ENCODE results near the gene GALNT7.
A peak's percentile ranks its signal among the peaks of the same experiment; 100 is the strongest.
"Not testable (repeated sequence)": the region's sequence is repeated elsewhere in the genome, so short reads cannot be mapped to it uniquely, and the experiment has no call there.

Gene GALNT7

GRCh38 chr4:173168396-173169177, at the start of gene GALNT7:
Gene GALNT7 (plus strand): TSS chr4:173168811. CDS start chr4:173168836, 25 bp downstream.
- peak; percentile 59 for DNase-seq (ENCODE audit: low spot score)

- not testable (repeated sequence) for DNase-seq (ENCODE audit: low spot score)
These were observed 49.8 kb upstream of the GALNT7 start for GRCh38 chr4:173118819-173119218.

- DNase-seq (ENCODE audit: low spot score): no peak
These were observed 48.8 kb upstream of the GALNT7 start for GRCh38 chr4:173119818-173120217.

GRCh38 chr4:173121076-173121561, 47.5 kb upstream of the GALNT7 start:
- no peak for DNase-seq (ENCODE audit: low spot score)

- DNase-seq (ENCODE audit: low spot score): no peak
These were observed 44.3 kb upstream of the GALNT7 start for GRCh38 chr4:173124209-173124865.

- DNase-seq (ENCODE audit: low spot score): no peak
These were observed 43.3 kb upstream of the GALNT7 start for GRCh38 chr4:173125216-173125812.

- no peak for DNase-seq (ENCODE audit: low spot score)
These were observed 40.3 kb upstream of the GALNT7 start for GRCh38 chr4:173128199-173128890.

GRCh38 chr4:173130687-173131086, 37.9 kb upstream of the GALNT7 start:
- no peak for DNase-seq (ENCODE audit: low spot score)

- no peak for DNase-seq (ENCODE audit: low spot score)
These were observed 34.2 kb upstream of the GALNT7 start for GRCh38 chr4:173134426-173134825.

- DNase-seq (ENCODE audit: low spot score): no peak
These were observed 33.3 kb upstream of the GALNT7 start for GRCh38 chr4:173135241-173135847.

GRCh38 chr4:173138624-173139023, 30.0 kb upstream of the GALNT7 start:
- DNase-seq (ENCODE audit: low spot score): peak; percentile 31

GRCh38 chr4:173139561-173139960, 29.1 kb upstream of the GALNT7 start:
- DNase-seq (ENCODE audit: low spot score): peak; percentile 85

- no peak for DNase-seq (ENCODE audit: low spot score)
These were observed 23.5 kb upstream of the GALNT7 start for GRCh38 chr4:173145131-173145530.

GRCh38 chr4:173146456-173146855, 22.2 kb upstream of the GALNT7 start:
- DNase-seq (ENCODE audit: low spot score): no peak

GRCh38 chr4:173151496-173151895, 17.1 kb upstream of the GALNT7 start:
- no peak for DNase-seq (ENCODE audit: low spot score)

GRCh38 chr4:173152104-173152503, 16.5 kb upstream of the GALNT7 start:
- DNase-seq (ENCODE audit: low spot score): no peak

- no peak for DNase-seq (ENCODE audit: low spot score)
These were observed 15.2 kb upstream of the GALNT7 start for GRCh38 chr4:173153445-173153844.

GRCh38 chr4:173159791-173160190, 8.8 kb upstream of the GALNT7 start:
- no peak for DNase-seq (ENCODE audit: low spot score)

GRCh38 chr4:173160871-173161270, 7.7 kb upstream of the GALNT7 start:
- DNase-seq (ENCODE audit: low spot score): no peak

- no peak for DNase-seq (ENCODE audit: low spot score)
These were observed 7.3 kb upstream of the GALNT7 start for GRCh38 chr4:173161311-173161710.

GRCh38 chr4:173165706-173166105, 2.9 kb upstream of the GALNT7 start:
- DNase-seq (ENCODE audit: low spot score): no peak

GRCh38 chr4:173166491-173166890, 2.1 kb upstream of the GALNT7 start:
- DNase-seq (ENCODE audit: low spot score): no peak

All from globus pallidus (tissue), 1 donor.